Measurements from ENCODE around the gene DCLK2. TPM values are rescaled to one million over a fixed set of nuclear protein-coding genes. Genes with fewer than 3 reads are reported as not detected.

Gene DCLK2
- total and polyA plus RNA-seq, 2 of the 13 experiments (the other 11 are each of a cell fraction or from before 2014, with no cell fraction given) = not detected

DNA sequence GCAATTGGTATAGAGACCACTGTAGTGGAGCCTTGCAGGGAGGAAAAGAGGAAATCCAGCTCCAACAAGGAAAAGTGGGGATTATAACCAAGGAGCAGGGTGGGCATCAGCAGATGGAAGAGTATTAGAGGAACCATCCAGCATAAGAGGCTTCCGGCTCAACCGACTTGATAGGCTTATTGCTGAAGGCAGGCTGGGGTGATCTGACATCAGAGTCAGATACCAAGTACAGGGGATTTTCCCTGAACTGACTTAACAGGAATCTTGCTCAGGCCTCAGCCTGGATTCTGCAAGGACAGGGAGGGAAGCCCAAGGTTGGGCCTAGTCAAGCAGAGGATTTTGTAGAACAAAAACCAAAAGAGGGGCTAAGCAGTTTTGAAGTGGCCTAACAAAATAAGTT is 129.6 kb downstream of the DCLK2 start (continued):
- TF ChIP-seq, protein P1, sequence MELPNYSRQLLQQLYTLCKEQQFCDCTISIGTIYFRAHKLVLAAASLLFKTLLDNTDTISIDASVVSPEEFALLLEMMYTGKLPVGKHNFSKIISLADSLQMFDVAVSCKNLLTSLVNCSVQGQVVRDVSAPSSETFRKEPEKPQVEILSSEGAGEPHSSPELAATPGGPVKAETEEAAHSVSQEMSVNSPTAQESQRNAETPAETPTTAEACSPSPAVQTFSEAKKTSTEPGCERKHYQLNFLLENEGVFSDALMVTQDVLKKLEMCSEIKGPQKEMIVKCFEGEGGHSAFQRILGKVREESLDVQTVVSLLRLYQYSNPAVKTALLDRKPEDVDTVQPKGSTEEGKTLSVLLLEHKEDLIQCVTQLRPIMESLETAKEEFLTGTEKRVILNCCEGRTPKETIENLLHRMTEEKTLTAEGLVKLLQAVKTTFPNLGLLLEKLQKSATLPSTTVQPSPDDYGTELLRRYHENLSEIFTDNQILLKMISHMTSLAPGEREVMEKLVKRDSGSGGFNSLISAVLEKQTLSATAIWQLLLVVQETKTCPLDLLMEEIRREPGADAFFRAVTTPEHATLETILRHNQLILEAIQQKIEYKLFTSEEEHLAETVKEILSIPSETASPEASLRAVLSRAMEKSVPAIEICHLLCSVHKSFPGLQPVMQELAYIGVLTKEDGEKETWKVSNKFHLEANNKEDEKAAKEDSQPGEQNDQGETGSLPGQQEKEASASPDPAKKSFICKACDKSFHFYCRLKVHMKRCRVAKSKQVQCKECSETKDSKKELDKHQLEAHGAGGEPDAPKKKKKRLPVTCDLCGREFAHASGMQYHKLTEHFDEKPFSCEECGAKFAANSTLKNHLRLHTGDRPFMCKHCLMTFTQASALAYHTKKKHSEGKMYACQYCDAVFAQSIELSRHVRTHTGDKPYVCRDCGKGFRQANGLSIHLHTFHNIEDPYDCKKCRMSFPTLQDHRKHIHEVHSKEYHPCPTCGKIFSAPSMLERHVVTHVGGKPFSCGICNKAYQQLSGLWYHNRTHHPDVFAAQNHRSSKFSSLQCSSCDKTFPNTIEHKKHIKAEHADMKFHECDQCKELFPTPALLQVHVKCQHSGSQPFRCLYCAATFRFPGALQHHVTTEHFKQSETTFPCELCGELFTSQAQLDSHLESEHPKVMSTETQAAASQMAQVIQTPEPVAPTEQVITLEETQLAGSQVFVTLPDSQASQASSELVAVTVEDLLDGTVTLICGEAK (IDR thresholded peaks at IDR 0.05) = no peak
- TF ChIP-seq, protein P1 (CRISPR knock-in tag; IDR thresholded peaks at IDR 0.05) = no peak
- TF ChIP-seq PCBP1 (IDR thresholded peaks at IDR 0.05; ENCODE audit: borderline replicate concordance, low read depth, low read length) = no peak
- TF ChIP-seq ZNF775 (CRISPR knock-in tag; IDR thresholded peaks at IDR 0.05; ENCODE audit: borderline replicate concordance) = no peak
- TF ChIP-seq ZNF652 (CRISPR knock-in tag; IDR thresholded peaks at IDR 0.05; ENCODE audit: borderline replicate concordance, low read depth) = no peak
- TF ChIP-seq ETV5 (CRISPR knock-in tag; IDR thresholded peaks at IDR 0.05; ENCODE audit: borderline replicate concordance) = no peak
- TF ChIP-seq ZSCAN21 (CRISPR knock-in tag; IDR thresholded peaks at IDR 0.05; ENCODE audit: borderline replicate concordance) = no peak
